Heart right ventricle (tissue), 16 donors: ENCODE data around the gene ARRDC5. TPM values are rescaled to one million over a fixed set of nuclear protein-coding genes. Genes with fewer than 3 reads are reported as not detected.
"Not testable (repeated sequence)": the region's sequence is repeated elsewhere in the genome, so short reads cannot be mapped to it uniquely, and the experiment has no call there.

Experiments
- ATAC-seq, 8 donors: fragments of 200-7000 bp; cut with Tn5 transposase; one replicate each; pipeline ENCODE4 v1.9.1; 2020; ENCODE audit warnings: mild to moderate bottlenecking in 8 of 8, moderate library complexity in 8 of 8, moderate number of reproducible peaks in 1 of 8
- DNase-seq, 2 donors: peaks; one replicate each; pipeline ENCODE4 v3.0.0-alpha.2; 2020
- H3K27ac ChIP-seq, 10 donors: fragments of 200-600 bp; sonication (generic) in 2 of 10; one replicate each; pipeline versions ENCODE4 v1.5.0 to v1.8.0; 2020 to 2022; ENCODE audit warnings: mild to moderate bottlenecking in 3 of 10
- H3K27me3 ChIP-seq, 7 donors: fragments of 200-600 bp; one replicate each; pipeline ENCODE4 v1.8.0; 2021 to 2022; ENCODE audit warnings: mild to moderate bottlenecking in 2 of 7
- H3K36me3 ChIP-seq, 9 donors: fragments of 200-600 bp; sonication (generic) in 1 of 9; one replicate each; pipeline versions ENCODE4 v1.5.0 to v1.8.0; 2020 to 2022; ENCODE audit warnings: mild to moderate bottlenecking in 2 of 9
- H3K4me1 ChIP-seq, 9 donors: fragments of 200-600 bp; sonication (generic) in 1 of 9; one replicate each; pipeline versions ENCODE4 v1.5.0 to v1.8.0; 2020 to 2022; ENCODE audit warnings: mild to moderate bottlenecking in 4 of 9
- H3K4me3 ChIP-seq, 10 donors: fragments of 200-600 bp; sonication (generic) in 2 of 10; one replicate each; pipeline versions ENCODE4 v1.5.0 to v1.8.0; 2020 to 2022; ENCODE audit warnings: mild to moderate bottlenecking in 7 of 10, moderate library complexity in 2 of 10
- H3K9me3 ChIP-seq, 11 donors: fragments of 200-600 bp in 10 of 11; sonication (generic) in 2 of 11; one replicate each; pipeline versions ENCODE4 v1.5.0 to v1.8.0; 2013 to 2022; ENCODE audit warnings: mild to moderate bottlenecking in 2 of 11, control low read depth in 1 of 11, moderate library complexity in 1 of 11
- CTCF ChIP-seq, 9 donors: fragments of 200-600 bp; sonication (generic) in 2 of 9; IDR thresholded peaks; one replicate each; pipeline versions ENCODE4 v1.5.0 to v1.8.0; 2021 to 2022; ENCODE audit warnings: antibody characterized with exemption in 9 of 9, mild to moderate bottlenecking in 5 of 9, moderate library complexity in 1 of 9
- WGBS, 2 donors: extraction: QIAGEN DNeasy Blood & Tissue Kit; methylation state at CpG; one replicate each; pipeline ENCODE4 v1.1.7; 2013; ENCODE audit warnings: inconsistent platforms in 1 of 2; 5-methylcytosine and 5-hydroxymethylcytosine counted together
- intact Hi-C, 10 donors: fragments of 100-400 bp; cut with DNase I; formaldehyde crosslinking; loops; one replicate each; pipeline versions ENCODE4 v1.11.1 to v1.14.2; 2022
- polyA plus RNA-seq, 2 donors: library from polyadenylated mRNA; stranded (reverse); fragments of 200-250 nt; gene quantifications; one replicate each; pipeline ENCODE4 v1.2.3, GENCODE V29; 2013
- total RNA-seq, 10 donors: library from RNA; stranded (reverse); fragmentation: NEBNext Ultra II Directional in 3 of 10; extraction: Animal tissue kit (Norgen Biotek cat#: 25700) in 3 of 10; gene quantifications; one replicate each; pipeline versions ENCODE4 v1.2.1 to v1.2.4, GENCODE V29; 2021 to 2023
- donor health status: Arrhythmogenic right ventricular cardiomyopathy.
- donor health status: ischemic (EF 13 %, LVEDD 7.1; RV severe dilation, severe dysfunction).
- donor health status: healthy with polysubstance abuse.
- donor health status: DM: no; HTN: yes; CAD: no.
- donor health status: DM: no; HTN: no; CAD: no.
- donor health status: ischemic (EF 25% LVEDD 6.9; RV normal size, moderate dysfunction).
- donor health status: ischemic (EF 25% LVEDD 5.7; RV mildly dilated, moderate dysfunction).
- donor health status: healthy.
- donor health status: DM: yes; HTN: yes; CAD: no.
- donor health status: Ischemic cardiomyopathy.
- donor health status: ischemic (EF 35%, LVEDD 5.7; RV mildly dilated, moderate dysfunction).
- donor health status: nonischemic (EF 11% LVEDD 7.7; RV severe dilation, severe dysfunction).
- donor health status: DM: yes; HTN: yes; CAD: no.
- donor health status: PGD.
- donor health status: ischemic (EF 29% LVEDD 5.4; RV normal size, mild dysfunction).
- donor health status: nonischemic (EF 23%, LVEDD 6.1; RV moderate dilation, normal function).

Gene ARRDC5
- total and polyA plus RNA-seq, 12 donors = 0.01 to 0.21 TPM; not detected in 10

GRCh38 chr19:4866595-4867424, 35.9 kb downstream of the ARRDC5 start:
- Histone ChIP-seq H3K27me3 (no peaks in the 10 kb centered on the region), H3K4me3 (peak overlapping the region; percentile 70 to 99 (median 84)), H3K9me3 (no peaks in the 10 kb centered on the region), H3K4me1 (peaks cover 0 to 31% (median 8%) of the 10 kb centered on the region in 9 donors), H3K36me3 (peaks cover 0 to 17% (median 0%) of the 10 kb centered on the region in 9 donors), H3K27ac (peak overlapping the region in 9 of 10 donors; percentile 67 to 97 (median 87))
- intact Hi-C loops = loop anchor here in 2 of 10 donors (5.0 to 10.0 kb wide), 2 partner anchors 98 to 100 kb away; partner anchors contain the start of gene KDM4B (in 2 of the 2)
- ATAC-seq = peak in 7 of 8 donors; percentile 2 to 61 (median 39)
- DNase-seq = peak; percentile 42 to 63
- WGBS, 2 donors = 4 to 7% methylated on average over 22 of the region's 22 CpGs
- no peak for TF ChIP-seq CTCF (IDR thresholded peaks at IDR 0.05)

- 67 to 72% methylated on average over 10 of the region's 10 CpGs for WGBS, 2 donors
- Histone ChIP-seq H3K9me3 (no peaks in the 10 kb centered on the region), H3K4me3 (no peak overlapping the region)
These were observed 41.5 kb downstream of the ARRDC5 start for GRCh38 chr19:4861147-4861546.

GRCh38 chr19:4859697-4860096, 43.0 kb downstream of the ARRDC5 start:
- H3K4me3 ChIP-seq = no peak overlapping the region
- ATAC-seq = no peak
- 92 to 95% methylated on average over 11 of the region's 11 CpGs for WGBS, 2 donors
- no peak overlapping the region for H3K27ac ChIP-seq
- peaks cover 0 to 3% (median 0%) of the 10 kb centered on the region in 9 donors for H3K4me1 ChIP-seq
- DNase-seq = no peak
- intact Hi-C loops = loop anchor here in 1 of 10 donors (10.0 kb wide), 1 partner anchor 105 kb away; the partner anchor contains the start of gene KDM4B
- no peak for TF ChIP-seq CTCF (IDR thresholded peaks at IDR 0.05)
- peaks cover 0 to 87% (median 16%) of the 10 kb centered on the region in 9 donors for H3K36me3 ChIP-seq
- H3K9me3 ChIP-seq = no peaks in the 10 kb centered on the region
- H3K27me3 ChIP-seq = no peaks in the 10 kb centered on the region

More at GRCh38 chr19:4861147-4861546, 41.5 kb downstream of the ARRDC5 start:
- Histone ChIP-seq H3K27ac (no peak overlapping the region), H3K36me3 (peaks cover 0 to 73% (median 12%) of the 10 kb centered on the region in 9 donors), H3K27me3 (no peaks in the 10 kb centered on the region), H3K4me1 (peaks cover 0 to 1% (median 0%) of the 10 kb centered on the region in 9 donors)
- DNase-seq (no peak), ATAC-seq (peak in 1 of 8 donors; percentile 16)
- TF ChIP-seq CTCF (IDR thresholded peaks at IDR 0.05) = no peak
- intact Hi-C loops = loop anchor here in 1 of 10 donors (10.0 kb wide), 1 partner anchor 104 kb away; the partner anchor contains the start of gene KDM4B

- ATAC-seq, H3K27me3 ChIP-seq, intact Hi-C loops, H3K4me1 ChIP-seq, H3K27ac ChIP-seq, H3K9me3 ChIP-seq, DNase-seq, H3K4me3 ChIP-seq: not testable (repeated sequence)
- 88 to 89% methylated on average over 12 of the region's 12 CpGs for WGBS, 2 donors
- peaks cover 0 to 100% (median 20%) of the 10 kb centered on the region in 9 donors for H3K36me3 ChIP-seq
These were observed 46.2 kb downstream of the ARRDC5 start for GRCh38 chr19:4856468-4856867.

GRCh38 chr19:4853506-4853905, 49.2 kb downstream of the ARRDC5 start:
- intact Hi-C loops = loop anchor here in 2 of 10 donors (2.0 to 5.0 kb wide), 2 partner anchors 43 to 46 kb away; no protein-coding TSS in a partner anchor
- 88 to 92% methylated on average over 8 of the region's 8 CpGs for WGBS, 2 donors
- peaks cover 0 to 100% (median 8%) of the 10 kb centered on the region in 9 donors for H3K36me3 ChIP-seq

More at GRCh38 chr19:4853506-4853905, 49.2 kb downstream of the ARRDC5 start:
- H3K27ac ChIP-seq, H3K4me3 ChIP-seq, H3K9me3 ChIP-seq, ATAC-seq, H3K4me1 ChIP-seq, H3K27me3 ChIP-seq, DNase-seq: not testable (repeated sequence)
